ENCODE results near the gene XYLT1. TPM values are rescaled to one million over a fixed set of nuclear protein-coding genes. Genes with fewer than 3 reads are reported as not detected.

Gene XYLT1
- total RNA-seq, 1 experiment from 2014 or later = 14.5 TPM

DNA sequence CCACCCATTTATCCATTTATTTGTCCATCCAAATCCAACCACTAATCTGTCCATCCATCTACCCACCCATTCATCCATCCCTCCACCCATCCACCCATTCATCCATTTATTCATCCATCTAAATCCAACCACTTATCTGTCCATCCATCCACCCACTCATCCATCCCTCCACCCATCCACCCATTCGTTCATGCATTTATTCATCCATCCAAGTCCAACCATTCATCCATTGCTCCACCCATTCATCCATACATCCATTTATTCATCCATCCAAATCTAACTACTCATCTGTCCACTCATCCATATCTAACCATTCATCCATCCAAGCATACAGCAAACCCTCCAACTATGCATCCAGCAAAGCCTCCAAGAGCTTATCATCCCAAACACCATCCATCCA is 267.3 kb downstream of the XYLT1 start:
- no peak overlapping the region for H3T11ph ChIP-seq (ENCODE audit: low read length)
- no peak overlapping the region for H3K14ac ChIP-seq (ENCODE audit: insufficient read depth, low read length)
- H2BK12ac ChIP-seq (ENCODE audit: insufficient read length, low read depth, low read length) = no peak overlapping the region
- Mint-ChIP-seq H3K27me3 (ENCODE audit: low read depth) (no peaks in the 10 kb centered on the region), H3K4me1 (peaks cover 26 to 29% of the 10 kb centered on the region in 2 experiments), H3K27ac (no peak overlapping the region), H3K36me3 (ENCODE audit: insufficient read depth in 1 of 3, low read depth in 3 of 3) (peaks cover 5 to 7% (median 6%) of the 10 kb centered on the region in 3 experiments; a peak in 5 of 7 replicates), H3K4me3 (no peak overlapping the region), H3K9me3 (no peaks in the 10 kb centered on the region)
- H4K20me1 ChIP-seq (ENCODE audit: control insufficient read depth, insufficient read depth, insufficient read length) = no peaks in the 10 kb centered on the region
- no peak overlapping the region for H2BK5ac ChIP-seq (ENCODE audit: insufficient read length, low read length)
- H3K23me2 ChIP-seq (ENCODE audit: insufficient read length, low read depth, low read length, poor library complexity, severe bottlenecking) = no peaks in the 10 kb centered on the region
- no peak overlapping the region for H3K4me2 ChIP-seq (ENCODE audit: insufficient read depth, insufficient read length, low read length)
- H3K9ac ChIP-seq (ENCODE audit: extremely low read depth, insufficient read length, low read length) = no peak overlapping the region
- no peak overlapping the region for H2AK5ac ChIP-seq (ENCODE audit: insufficient read length, low read length)
- no peak for DNase-seq
- H3K4me1 ChIP-seq (ENCODE audit: insufficient read depth, low read length) = peaks cover 8% of the 10 kb centered on the region
- no peak overlapping the region for H4K5ac ChIP-seq (ENCODE audit: insufficient read length, low read depth, low read length)
- H4K8ac ChIP-seq (replicated peaks; ENCODE audit: insufficient read length, low read depth, low read length) = no peak overlapping the region
- H3K23ac ChIP-seq (ENCODE audit: insufficient read length, low read depth, low read length) = no peak overlapping the region
- H2BK15ac ChIP-seq (ENCODE audit: low read depth, low read length) = no peak overlapping the region
- H3K9me3 ChIP-seq (ENCODE audit: control insufficient read depth, low read depth, low read length) = no peaks in the 10 kb centered on the region
- H3K79me2 ChIP-seq (ENCODE audit: insufficient read depth, low read length) = no peaks in the 10 kb centered on the region
- no peak overlapping the region for H2BK120ac ChIP-seq (ENCODE audit: low read depth, low read length, poor library complexity, severe bottlenecking)
- TF ChIP-seq, protein P1, sequence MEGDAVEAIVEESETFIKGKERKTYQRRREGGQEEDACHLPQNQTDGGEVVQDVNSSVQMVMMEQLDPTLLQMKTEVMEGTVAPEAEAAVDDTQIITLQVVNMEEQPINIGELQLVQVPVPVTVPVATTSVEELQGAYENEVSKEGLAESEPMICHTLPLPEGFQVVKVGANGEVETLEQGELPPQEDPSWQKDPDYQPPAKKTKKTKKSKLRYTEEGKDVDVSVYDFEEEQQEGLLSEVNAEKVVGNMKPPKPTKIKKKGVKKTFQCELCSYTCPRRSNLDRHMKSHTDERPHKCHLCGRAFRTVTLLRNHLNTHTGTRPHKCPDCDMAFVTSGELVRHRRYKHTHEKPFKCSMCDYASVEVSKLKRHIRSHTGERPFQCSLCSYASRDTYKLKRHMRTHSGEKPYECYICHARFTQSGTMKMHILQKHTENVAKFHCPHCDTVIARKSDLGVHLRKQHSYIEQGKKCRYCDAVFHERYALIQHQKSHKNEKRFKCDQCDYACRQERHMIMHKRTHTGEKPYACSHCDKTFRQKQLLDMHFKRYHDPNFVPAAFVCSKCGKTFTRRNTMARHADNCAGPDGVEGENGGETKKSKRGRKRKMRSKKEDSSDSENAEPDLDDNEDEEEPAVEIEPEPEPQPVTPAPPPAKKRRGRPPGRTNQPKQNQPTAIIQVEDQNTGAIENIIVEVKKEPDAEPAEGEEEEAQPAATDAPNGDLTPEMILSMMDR (conservative IDR thresholded peaks at IDR 0.05) = no peak
- H3K56ac ChIP-seq (ENCODE audit: insufficient read length, low read depth, low read length) = no peak overlapping the region
- no peak overlapping the region for H3K18ac ChIP-seq (ENCODE audit: insufficient read length, low read depth, low read length)
- H3K27ac ChIP-seq (ENCODE audit: insufficient read length, low read depth, low read length) = no peak overlapping the region
- no peaks in the 10 kb centered on the region for H3K27me3 ChIP-seq (ENCODE audit: insufficient read depth, low read length)
- H2BK20ac ChIP-seq (ENCODE audit: low read depth, low read length, poor library complexity, severe bottlenecking) = no peak overlapping the region
- no peaks in the 10 kb centered on the region for H3K79me1 ChIP-seq (ENCODE audit: insufficient read depth, low read depth, low read length, poor library complexity, severe bottlenecking)
- WGBS (ENCODE audit: extremely low coverage, insufficient read length, low lambda C conversion rate) = 100% methylated on average over 1 of the region's 1 CpG
- no peak overlapping the region for H2AFZ ChIP-seq (ENCODE audit: low read length)
- no peak overlapping the region for H3K4ac ChIP-seq (ENCODE audit: low read depth, low read length)
- no peak overlapping the region for H4K91ac ChIP-seq (ENCODE audit: insufficient read length, low read depth, low read length)

All from H9 (cell line).